Measurements from ENCODE around the gene DGKD. TPM values are rescaled to one million over a fixed set of nuclear protein-coding genes. Genes with fewer than 3 reads are reported as not detected.
A peak's percentile ranks its signal among the peaks of the same experiment; 100 is the strongest.

DGKD gene
- total and polyA plus RNA-seq, 2 donors (not counting 1 experiment from before 2014, with no cell fraction given), result 6.0 to 9.9 TPM

GRCh38 chr2:233473386-233473791 lies 119.1 kb downstream of the DGKD start:
- no peaks in the 10 kb centered on the region for H4K20me1 ChIP-seq (ENCODE audit: control insufficient read depth, extremely low read depth, insufficient read depth, low read length)
- no peaks in the 10 kb centered on the region for H3K79me2 ChIP-seq (ENCODE audit: control insufficient read depth, insufficient read depth, low read length)
- no peak for DNase-seq (ENCODE audit: low read depth in 2 of 2)
- no peak overlapping the region for H3K27ac ChIP-seq (ENCODE audit: insufficient read depth, low read length)
- no peak for TF ChIP-seq EZH2 (IDR thresholded peaks at IDR 0.05; ENCODE audit: low read length, missing control alignments)
- TF ChIP-seq CTCF (conservative IDR thresholded peaks at IDR 0.05 in 1 of 2, IDR thresholded peaks at IDR 0.05 in 1 of 2; ENCODE audit: low read depth in 1 of 2, low read length in 2 of 2), result no peak
- H3K36me3 ChIP-seq (ENCODE audit: control insufficient read depth, insufficient read depth, low read length), result peaks cover 13% of the 10 kb centered on the region
- no peak overlapping the region for H3K9ac ChIP-seq (ENCODE audit: insufficient read depth, low read length)
- H3K4me3 ChIP-seq (replicated peaks in 1 of 4; ENCODE audit: control extremely low read depth in 1 of 4, insufficient read depth in 1 of 4, low read depth in 3 of 4, low read length in 4 of 4), result no peak overlapping the region
- H3K4me2 ChIP-seq (ENCODE audit: extremely low read depth, insufficient read depth, low read length), result no peak overlapping the region
- no peaks in the 10 kb centered on the region for H3K27me3 ChIP-seq (ENCODE audit: control insufficient read depth, insufficient read depth, low read length)
- peaks cover 3% of the 10 kb centered on the region for H3K4me1 ChIP-seq (ENCODE audit: control insufficient read depth, extremely low read depth, insufficient read depth, low read length)
- no peak overlapping the region for H2AFZ ChIP-seq (ENCODE audit: low read length)
- H3K9me3 ChIP-seq (ENCODE audit: control insufficient read depth, insufficient read depth, low read depth, low read length), result no peaks in the 10 kb centered on the region

DNA sequence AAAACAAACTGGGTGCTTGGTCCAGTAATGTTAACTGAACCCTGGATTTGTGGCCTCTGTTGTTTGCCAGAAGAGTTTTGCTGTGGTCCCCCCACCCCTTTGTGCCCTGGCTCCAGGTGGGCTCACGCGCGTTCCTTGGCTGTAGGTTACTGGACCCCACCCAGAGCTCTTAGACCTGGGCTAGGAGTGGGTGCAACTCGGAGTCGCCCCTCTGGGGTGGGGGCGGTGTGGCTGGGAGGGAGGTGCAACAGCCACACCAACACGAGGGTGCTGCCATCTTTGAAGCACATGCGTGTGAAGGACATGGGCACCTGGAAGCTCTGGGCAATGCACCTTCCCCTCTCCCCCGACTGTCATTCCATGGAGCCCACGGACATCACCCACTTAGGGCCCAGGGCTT lies 119.6 kb downstream of the DGKD start:
- Histone ChIP-seq H3K4me1 (ENCODE audit: control insufficient read depth, extremely low read depth, insufficient read depth, low read length) (peaks cover 3% of the 10 kb centered on the region), H3K4me3 (replicated peaks in 1 of 4; ENCODE audit: control extremely low read depth in 1 of 4, insufficient read depth in 1 of 4, low read depth in 3 of 4, low read length in 4 of 4) (no peak overlapping the region), H3K4me2 (ENCODE audit: extremely low read depth, insufficient read depth, low read length) (no peak overlapping the region), H3K79me2 (ENCODE audit: control insufficient read depth, insufficient read depth, low read length) (no peaks in the 10 kb centered on the region), H2AFZ (ENCODE audit: low read length) (no peak overlapping the region), H3K27ac (ENCODE audit: insufficient read depth, low read length) (no peak overlapping the region), H3K27me3 (ENCODE audit: control insufficient read depth, insufficient read depth, low read length) (no peaks in the 10 kb centered on the region), H4K20me1 (ENCODE audit: control insufficient read depth, extremely low read depth, insufficient read depth, low read length) (no peaks in the 10 kb centered on the region), H3K9me3 (ENCODE audit: control insufficient read depth, insufficient read depth, low read depth, low read length) (no peaks in the 10 kb centered on the region), H3K9ac (ENCODE audit: insufficient read depth, low read length) (no peak overlapping the region), H3K36me3 (ENCODE audit: control insufficient read depth, insufficient read depth, low read length) (peaks cover 13% of the 10 kb centered on the region)
- no peak for TF ChIP-seq EZH2 (IDR thresholded peaks at IDR 0.05; ENCODE audit: low read length, missing control alignments)
- no peak for TF ChIP-seq CTCF (conservative IDR thresholded peaks at IDR 0.05 in 1 of 2, IDR thresholded peaks at IDR 0.05 in 1 of 2; ENCODE audit: low read depth in 1 of 2, low read length in 2 of 2)
- no peak for DNase-seq (ENCODE audit: low read depth in 2 of 2)

DNA sequence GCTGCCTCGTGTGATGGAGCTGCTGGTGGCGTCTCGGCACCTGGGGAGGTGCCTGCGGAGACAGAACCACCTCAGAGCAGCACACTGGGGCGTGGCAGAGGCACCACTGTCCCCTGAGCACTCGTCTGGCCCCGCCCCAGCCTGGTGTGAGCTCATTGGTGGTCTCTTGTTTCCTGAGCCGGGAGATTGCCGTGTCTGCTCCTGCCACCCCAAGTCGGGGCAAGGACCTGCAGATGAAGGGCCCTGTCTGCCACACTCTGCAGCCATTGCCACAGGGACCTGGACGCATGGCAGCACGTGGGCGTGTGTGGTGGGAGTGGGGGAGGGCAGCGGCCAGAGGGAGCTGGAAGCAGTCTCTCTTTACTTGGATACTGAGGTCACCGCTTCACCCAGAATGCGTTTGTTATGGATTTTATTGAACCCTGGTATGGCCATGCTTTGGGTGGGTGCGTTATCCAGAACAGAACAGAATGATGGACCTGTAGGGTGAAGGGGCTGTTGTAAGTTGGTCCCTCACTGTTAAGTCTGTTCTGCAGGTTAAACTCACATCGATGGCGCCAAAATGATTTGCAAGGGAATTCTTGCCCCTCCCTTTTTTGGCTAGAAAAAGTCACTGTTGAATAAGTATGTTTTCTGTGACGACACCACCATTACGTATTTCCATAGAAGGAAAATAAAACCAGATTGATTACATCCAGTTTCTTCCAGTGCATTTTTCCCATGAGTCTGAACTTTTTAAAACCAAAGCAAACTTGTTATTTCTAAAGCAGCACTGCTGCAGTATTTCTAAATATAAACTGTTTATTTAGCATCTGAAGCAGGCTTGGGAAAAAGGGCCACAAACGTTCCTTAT lies 120.2 kb downstream of the DGKD start:
- Histone ChIP-seq H3K36me3 (ENCODE audit: control insufficient read depth, insufficient read depth, low read length) (peaks cover 9% of the 10 kb centered on the region), H3K4me2 (ENCODE audit: extremely low read depth, insufficient read depth, low read length) (no peak overlapping the region), H3K79me2 (ENCODE audit: control insufficient read depth, insufficient read depth, low read length) (no peaks in the 10 kb centered on the region), H4K20me1 (ENCODE audit: control insufficient read depth, extremely low read depth, insufficient read depth, low read length) (no peaks in the 10 kb centered on the region), H3K9ac (ENCODE audit: insufficient read depth, low read length) (no peak overlapping the region), H3K27ac (ENCODE audit: insufficient read depth, low read length) (no peak overlapping the region), H2AFZ (ENCODE audit: low read length) (no peak overlapping the region), H3K4me3 (replicated peaks in 1 of 4; ENCODE audit: control extremely low read depth in 1 of 4, insufficient read depth in 1 of 4, low read depth in 3 of 4, low read length in 4 of 4) (no peak overlapping the region), H3K27me3 (ENCODE audit: control insufficient read depth, insufficient read depth, low read length) (no peaks in the 10 kb centered on the region), H3K4me1 (ENCODE audit: control insufficient read depth, extremely low read depth, insufficient read depth, low read length) (peaks cover 1% of the 10 kb centered on the region), H3K9me3 (ENCODE audit: control insufficient read depth, insufficient read depth, low read depth, low read length) (no peaks in the 10 kb centered on the region)
- no peak for TF ChIP-seq CTCF (conservative IDR thresholded peaks at IDR 0.05 in 1 of 2, IDR thresholded peaks at IDR 0.05 in 1 of 2; ENCODE audit: low read depth in 1 of 2, low read length in 2 of 2)
- no peak for TF ChIP-seq EZH2 (IDR thresholded peaks at IDR 0.05; ENCODE audit: low read length, missing control alignments)
- DNase-seq (ENCODE audit: low read depth in 2 of 2), result peak in 1 of 2 donors; percentile 63

Data from fibroblast of lung (primary cell).